HG02943 (cell line): ENCODE measurements around the gene TMEM31.
"Not testable (repeated sequence)": the region's sequence is repeated elsewhere in the genome, so short reads cannot be mapped to it uniquely, and the experiment has no call there.

ENCODE experiments used
- ATAC-seq: cut with Tn5 transposase; IDR thresholded peaks from one replicate; pipeline ENCODE4 v1.9.1; 2021; ENCODE audit warnings: mild to moderate bottlenecking, low read depth, moderate library complexity; ENCODE audit not compliant: unreplicated experiment

TMEM31 gene

DNA sequence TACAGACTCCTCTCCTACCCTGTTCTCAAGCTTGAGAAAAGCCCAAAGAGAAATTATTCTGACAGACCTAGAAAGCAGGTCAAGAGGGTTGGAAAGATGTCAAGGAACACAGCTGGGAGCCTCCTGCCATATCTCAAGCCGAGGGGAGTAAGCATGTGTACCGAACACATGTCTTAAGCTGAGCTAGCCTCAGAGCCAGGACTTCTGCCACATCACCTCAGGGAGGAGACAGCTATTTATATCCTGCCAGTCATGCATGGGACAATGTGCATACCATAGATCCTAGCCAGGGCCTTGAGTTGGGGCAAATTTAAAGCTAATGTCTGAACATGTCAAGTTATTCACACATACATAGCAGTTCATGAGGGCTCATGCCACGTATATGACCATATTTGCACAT is 11.8 kb downstream of the TMEM31 start:
- ATAC-seq, result no peak

DNA sequence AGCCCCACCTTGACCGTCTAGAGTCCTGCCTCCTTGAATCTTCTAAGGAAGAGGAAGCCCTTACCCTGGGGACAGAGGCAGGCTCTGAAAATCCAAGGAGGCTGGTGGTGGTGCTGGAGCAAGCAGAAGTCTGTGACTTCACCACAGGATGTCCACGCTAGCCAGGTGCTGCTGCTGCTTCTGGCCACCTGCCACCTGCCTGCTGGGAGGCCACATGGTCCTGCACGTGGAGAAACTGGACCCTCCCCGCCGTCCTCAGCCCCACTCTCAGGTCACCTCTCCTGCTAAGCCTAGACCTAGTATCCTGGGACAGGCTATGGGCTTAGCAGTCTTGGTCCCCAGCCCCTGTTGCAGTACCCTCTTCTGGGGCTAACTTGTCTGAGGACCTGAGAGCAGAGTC is 15.8 kb downstream of the TMEM31 start:
- ATAC-seq, result no peak

DNA sequence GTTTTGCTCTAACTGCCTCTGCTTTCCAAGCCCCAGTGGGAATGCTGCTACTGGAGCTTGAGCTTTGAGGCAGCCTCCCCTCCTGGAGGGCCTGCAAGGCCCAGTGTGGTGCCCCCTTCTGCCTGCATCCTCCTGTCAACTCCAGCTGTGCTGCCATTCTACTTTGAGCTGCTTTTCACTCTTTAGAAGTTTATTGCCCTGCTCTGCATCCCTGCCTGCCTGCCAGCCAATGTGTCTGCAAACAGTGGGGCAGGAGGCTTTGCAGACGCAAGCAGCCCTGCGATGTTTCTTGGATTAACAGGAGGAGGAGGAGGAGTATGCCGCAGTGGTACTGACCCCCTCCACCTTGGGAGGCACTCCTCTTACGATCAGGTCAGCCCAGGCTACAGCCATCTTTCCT is 16.4 kb downstream of the TMEM31 start:
- ATAC-seq, result no peak

DNA sequence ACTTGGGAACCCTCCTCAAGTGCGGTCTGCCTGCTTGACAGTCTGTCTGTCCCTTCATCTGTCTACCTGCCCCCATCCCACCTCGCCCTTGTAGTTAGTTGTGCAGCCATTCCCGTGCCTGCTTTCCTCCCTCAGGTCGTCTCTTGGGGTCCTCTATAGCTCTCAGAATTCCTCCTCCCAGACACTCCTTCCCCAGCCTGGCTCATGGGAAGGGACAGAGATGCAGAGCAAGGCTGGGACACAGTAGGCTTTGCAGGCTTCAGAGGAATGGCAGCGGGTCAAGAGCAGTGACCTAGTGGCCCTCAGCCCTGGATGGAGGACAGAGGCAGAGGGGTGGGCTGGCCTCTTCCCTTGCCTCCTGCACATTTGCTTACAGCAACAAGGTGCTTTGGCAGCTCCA is 18.3 kb downstream of the TMEM31 start:
- no peak for ATAC-seq

DNA sequence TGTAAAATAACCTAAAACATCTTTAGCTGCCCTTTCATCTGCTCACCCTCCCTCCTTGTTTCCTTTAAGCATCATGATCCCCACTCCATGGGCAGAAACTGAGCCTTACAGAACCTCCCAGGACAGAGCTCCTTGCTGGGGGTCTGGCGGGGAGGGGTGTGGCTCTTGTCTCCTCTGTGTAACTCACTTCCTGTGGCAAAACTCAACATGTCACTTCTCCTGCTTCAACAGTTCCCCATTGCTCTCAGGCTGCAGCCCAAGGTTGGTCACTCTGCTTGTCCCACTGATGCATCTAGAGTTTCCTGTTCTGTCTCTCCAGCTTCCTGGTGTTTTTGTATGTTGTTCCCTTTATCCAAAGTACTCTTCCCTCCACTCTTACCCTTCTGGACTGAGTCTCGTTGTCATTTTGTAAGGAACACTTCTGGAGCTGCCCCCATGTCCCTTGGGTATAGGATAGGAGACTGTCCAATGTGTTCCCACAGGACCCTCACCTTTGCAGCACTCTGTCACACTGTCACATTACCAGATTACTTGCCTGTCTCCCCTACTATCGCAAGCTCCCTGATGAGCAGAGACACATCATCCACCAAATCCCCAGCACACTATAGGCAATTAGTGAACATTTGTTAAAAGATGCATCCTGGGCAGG is 19.6 kb downstream of the TMEM31 start:
- no peak for ATAC-seq

DNA sequence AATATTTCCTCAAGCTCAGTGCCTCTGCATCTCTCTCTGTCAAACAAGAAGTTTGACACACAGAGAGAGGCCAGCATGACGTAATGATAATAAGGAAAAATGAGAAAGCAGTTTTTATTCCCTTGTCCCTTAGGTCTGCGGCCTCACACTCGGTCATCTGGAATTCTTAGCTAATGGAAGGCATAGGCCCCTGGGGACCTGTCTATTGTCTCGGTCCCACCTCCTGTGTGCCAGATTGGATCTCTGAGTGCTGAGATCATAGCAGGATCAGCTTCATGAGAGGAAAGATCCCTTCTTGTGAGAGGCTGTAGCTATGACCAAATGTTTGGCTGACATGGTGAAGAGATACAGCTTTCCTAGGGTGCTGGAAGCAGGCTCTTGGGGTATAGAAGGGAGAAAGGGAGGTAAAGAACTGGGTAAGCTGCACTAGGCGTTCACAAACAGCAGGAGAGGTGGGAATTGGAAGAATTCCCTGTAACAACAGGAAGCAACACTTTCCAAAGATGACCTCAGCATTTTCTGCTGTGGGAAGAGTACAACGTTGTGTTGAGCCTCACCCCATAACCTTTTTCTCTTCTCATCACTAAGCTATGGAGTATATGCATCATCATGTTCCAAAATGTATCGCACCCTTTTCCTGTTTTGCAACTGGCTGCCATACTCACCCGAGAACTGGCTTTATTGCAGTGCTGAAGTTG is 20.2 kb downstream of the TMEM31 start:
- ATAC-seq, result no peak

DNA sequence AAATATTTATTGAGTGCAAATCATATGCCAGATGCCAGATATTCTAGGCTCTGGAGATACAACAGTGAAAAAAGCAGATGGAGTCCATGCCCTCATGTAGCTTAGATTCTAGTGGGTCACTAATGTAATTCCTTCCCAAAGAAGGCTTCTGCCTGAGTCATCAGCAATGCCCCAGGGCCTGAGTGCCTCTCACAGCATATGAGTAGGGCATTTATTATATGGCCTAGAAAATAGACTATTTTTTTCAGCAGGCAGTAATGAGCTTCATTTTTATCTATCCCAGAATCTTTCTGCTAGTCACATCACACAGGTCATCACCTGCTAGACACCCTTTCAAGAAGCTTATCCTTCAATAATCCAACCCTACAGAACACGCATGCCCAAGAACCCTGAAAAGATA is 22.3 kb downstream of the TMEM31 start:
- no peak for ATAC-seq

DNA sequence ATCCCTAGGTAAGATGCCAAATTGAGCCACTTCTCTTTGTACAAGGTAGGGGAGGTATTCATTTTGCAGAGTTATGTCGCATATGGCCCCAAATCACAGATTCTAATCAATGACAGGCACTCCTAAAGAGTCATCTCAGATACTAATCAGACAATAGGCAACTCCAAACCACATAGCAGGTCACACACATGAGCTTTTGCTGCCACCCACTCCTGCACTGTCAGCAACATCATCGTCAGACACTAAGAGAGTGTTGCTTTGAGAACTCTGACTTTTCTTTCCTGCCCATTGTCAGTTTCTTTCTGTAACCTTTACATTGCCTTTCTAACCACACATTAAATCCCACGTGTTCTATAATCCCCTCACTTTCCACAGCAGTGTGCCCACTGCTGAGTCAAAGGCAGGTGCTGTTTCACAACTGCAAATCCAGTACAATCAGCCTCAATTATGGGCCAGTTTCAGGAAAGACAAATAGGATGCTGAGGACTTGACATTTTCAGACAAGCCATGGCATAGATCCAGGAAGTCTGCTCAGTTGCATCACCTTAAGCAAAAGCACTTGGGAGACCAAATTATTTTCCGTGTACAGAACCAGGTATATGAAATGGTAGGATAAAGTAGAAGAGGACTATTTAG is 23.5 kb downstream of the TMEM31 start:
- no peak for ATAC-seq

DNA sequence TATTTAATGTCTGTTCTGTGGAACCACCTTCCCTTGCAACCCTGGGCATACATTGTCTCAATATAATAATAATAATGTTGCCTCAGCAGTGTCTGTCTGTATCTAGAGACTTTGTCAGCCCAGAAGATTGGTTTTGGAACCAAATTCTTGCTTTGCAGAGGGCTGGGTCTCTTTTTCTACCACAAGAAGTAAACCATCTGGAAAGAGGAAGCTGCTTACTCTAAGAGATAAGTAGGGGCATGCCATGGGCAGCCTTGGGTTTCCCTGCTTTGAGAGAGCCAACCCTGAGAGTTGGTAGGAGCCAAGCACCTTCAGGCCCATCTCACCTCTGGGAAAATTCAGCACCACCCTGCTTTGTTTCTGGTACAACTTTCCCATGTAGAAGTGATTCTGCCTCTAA is 27.0 kb downstream of the TMEM31 start:
- ATAC-seq, result no peak

DNA sequence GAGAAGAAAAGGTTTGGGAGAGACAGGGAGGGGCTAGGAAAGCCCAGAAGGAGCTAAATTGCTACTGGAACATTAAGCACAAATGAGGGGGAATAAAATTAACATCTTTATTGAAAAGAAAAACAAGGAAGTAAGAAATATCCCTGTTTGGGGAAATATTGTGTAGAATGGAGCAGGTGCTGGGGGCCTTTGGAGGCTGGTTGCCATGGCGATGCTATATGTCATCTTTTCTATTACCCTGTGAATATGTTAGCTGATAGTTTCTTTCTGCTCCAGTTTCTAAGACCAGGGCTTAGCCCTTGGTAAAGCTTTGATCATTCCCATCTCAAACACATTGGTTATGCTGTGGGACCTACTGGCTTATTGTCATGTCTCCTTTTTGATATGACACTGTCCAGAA is 28.7 kb downstream of the TMEM31 start:
- ATAC-seq, result no peak

DNA sequence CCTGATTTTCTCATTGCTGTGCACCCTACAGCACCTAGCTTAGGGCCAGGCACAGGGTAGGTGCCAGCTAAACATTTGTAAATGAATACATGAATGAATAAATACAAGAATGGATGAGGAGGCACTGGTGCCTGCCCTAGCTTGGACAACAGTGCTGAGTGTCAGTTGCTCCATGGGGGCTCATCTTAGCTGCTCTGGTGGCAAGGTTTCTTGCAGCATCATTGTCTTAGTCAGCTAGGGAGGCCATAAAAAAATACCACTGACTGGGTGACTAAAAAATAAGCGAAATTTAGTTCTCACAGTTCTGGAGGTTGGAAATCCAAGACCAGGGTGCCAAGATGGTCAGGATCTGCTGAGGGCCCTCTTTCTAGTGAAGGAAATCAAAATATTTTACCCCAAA is 31.2 kb downstream of the TMEM31 start:
- no peak for ATAC-seq

DNA sequence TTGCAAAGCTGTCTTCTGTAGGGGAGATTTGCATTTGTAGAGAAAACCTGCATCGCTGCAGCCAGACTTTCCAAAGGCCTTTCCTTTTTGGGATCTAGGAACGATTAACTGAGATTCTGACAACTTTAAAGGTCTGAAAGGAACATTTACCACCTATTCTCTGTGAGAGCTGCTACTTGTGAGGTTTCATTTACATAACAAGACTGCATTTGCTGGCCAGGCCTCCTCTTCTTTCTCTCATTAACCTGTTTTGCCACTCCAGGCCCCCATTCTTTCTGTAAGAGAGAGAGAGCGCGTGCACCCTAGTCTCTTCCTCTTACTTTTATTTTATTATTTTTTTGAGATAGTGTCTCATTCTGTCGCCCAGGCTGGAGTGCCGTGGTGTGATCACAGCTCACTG is 31.6 kb downstream of the TMEM31 start:
- no peak for ATAC-seq

DNA sequence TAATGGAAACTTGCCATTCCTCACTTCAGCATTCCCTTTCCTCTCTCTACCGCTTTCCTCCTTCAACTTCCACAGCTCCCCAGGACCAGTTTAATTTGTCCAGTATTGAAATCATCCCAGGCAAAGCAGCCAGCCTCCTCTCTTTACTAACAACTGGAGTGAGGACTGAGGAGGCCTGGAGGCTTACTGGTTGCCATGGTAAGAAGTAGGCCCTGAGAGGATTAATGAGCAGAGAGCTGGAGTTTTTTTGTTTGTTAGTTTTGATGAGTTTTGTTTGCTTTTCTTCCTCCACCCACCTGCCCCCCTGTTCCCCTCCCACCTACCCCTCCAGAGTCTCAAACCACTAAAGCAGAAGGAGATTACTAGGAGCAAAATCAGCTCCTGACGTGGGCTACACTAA is 36.5 kb downstream of the TMEM31 start:
- ATAC-seq, result no peak

DNA sequence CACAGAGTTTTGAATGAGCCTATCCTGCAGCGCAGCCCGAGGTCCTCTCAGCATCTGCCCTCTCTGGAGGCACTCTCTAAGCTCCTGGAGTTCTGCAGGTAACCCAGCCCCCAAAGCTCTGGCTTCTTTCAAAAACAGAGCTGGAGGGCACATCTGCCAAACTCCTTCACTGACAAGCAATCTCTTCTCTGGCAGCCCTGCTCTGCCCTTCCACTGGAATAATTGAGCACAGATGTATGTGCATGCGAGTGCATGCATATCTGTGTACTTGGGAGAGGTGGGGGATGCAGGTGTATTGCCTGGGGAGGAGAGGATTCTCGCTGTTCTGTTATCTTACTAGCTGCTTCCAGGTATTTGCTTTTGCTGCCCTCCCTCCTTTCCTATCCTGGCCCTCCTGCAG is 43.7 kb downstream of the TMEM31 start:
- ATAC-seq, result no peak

DNA sequence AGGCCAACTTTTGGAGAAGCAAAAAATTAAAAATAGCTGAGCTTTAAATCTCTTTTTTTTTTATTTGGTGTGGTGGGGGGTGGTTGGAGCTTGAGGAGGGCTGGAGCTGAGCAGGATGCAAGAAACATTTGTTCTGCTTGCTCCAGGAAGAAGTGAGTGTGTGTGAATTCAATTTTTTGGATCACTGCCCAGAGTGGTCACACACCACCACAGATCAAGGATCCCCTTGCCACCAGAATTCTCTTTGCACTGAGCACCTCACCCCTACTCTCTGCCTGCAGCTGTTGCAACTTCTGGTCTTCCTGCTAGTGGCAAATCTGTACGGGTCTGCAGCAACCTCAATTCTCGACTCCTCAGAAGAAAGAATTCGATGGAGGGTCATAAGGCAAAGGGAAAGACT is 46.0 kb downstream of the TMEM31 start:
- ATAC-seq, result no peak

DNA sequence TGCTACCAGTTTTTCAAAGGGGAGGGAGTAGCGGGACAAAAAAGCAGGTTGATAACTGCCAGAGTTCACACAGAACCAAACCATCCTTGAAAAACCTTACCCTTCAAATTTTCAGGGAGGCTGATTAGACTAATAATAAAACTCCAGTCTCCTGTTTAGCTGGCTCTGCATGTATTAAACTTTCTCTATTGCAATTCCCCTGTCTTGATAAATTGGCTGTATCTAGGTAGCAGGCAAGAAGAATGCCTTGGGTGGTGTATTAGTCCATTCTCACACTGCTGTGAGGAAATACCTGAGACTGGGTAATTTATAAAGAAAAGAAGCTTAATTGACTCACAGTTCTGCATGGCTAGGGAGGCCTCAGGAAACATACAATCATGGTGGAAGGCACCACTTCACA is 47.8 kb downstream of the TMEM31 start:
- no peak for ATAC-seq

DNA sequence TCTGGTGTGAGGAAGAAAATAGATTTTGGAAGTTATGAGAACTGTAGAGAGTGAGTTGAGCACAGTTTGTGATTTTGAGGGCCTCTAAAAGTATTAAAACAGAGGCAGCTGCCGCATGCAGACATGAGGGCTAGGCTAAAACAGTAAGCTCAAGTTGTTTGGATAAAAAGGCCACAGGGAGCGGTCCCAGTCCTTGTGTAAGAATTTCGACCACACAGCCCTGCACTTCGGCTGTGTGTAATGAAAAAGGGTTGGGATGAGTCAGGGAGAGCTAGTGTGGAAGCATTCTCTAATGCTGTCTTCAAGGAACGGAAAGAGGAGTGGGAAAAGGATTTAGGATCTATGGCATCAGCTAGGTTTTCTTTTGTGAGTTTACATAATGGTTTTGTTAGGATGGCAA is 52.8 kb downstream of the TMEM31 start:
- ATAC-seq, result not testable (repeated sequence)
